Endothelial cell of umbilical vein (primary cell): ENCODE measurements around the gene ZBTB40. TPM values are rescaled to one million over a fixed set of nuclear protein-coding genes. Genes with fewer than 3 reads are reported as not detected.

Experiments
- BruUV-seq: library from RNA; stranded (reverse); fragments of 400-500 nt; replicated peaks from 2 replicates; lab custom pipeline; 2021; lab: Mats Ljungman, UMichigan
- CTCF ChIA-PET: fragments of 300-600, 350-600 bp; sonication (Branson Sonifier 250); formaldehyde crosslinking; loops from one replicate; lab custom pipeline; 2021; ENCODE audit warnings: antibody characterized with exemption, inconsistent platforms; lab: Charles Lee
- POLR2A ChIA-PET: fragments of 300-600, 350-600 bp; sonication (Branson Sonifier 250); formaldehyde crosslinking; loops from one replicate; lab custom pipeline; 2021; ENCODE audit warnings: antibody characterized with exemption, inconsistent platforms; lab: Charles Lee
- DNase-seq: peaks from one replicate; pipeline ENCODE4 v3.0.0-alpha.2; 2011; ENCODE audit warnings: low read depth, low spot score
- FAIRE-seq: peaks from 2 replicates; lab custom pipeline; 2011; peaks lifted over from hg19 to GRCh38; lab: Jason Lieb, UNC
- H2AFZ ChIP-seq: 2 replicates; pipeline ENCODE4 v1.6.0; 2012; ENCODE audit warnings: low read depth, low read length, control low read depth, inconsistent platforms
- H3K27ac ChIP-seq: 2 replicates; pipeline ENCODE4 v1.5.1; 2011; ENCODE audit warnings: low read depth, mild to moderate bottlenecking, control low read depth, low read length, moderate library complexity; ENCODE audit not compliant: insufficient read depth
- H3K27me3 ChIP-seq, 2 experiments: 2 replicates each; pipeline versions ENCODE4 v1.6.0 to v1.6.1; 2011; ENCODE audit warnings: low read length in 2 of 2, mixed read lengths in 1 of 2; ENCODE audit not compliant: control insufficient read depth in 2 of 2, insufficient read depth in 2 of 2
- H3K36me3 ChIP-seq, 2 experiments: 2 replicates in 1 of 2; 3 replicates in 1 of 2; pipeline ENCODE4 v1.5.1; 2011; ENCODE audit warnings: low read length in 2 of 2, mild to moderate bottlenecking in 1 of 2, moderate library complexity in 1 of 2; ENCODE audit not compliant: control insufficient read depth in 2 of 2, insufficient read depth in 2 of 2; ENCODE audit errors: extremely low read depth in 1 of 2
- H3K4me1 ChIP-seq: 3 replicates; pipeline ENCODE4 v1.5.1; 2011; ENCODE audit warnings: mild to moderate bottlenecking, low read length; ENCODE audit not compliant: control insufficient read depth, insufficient read depth; ENCODE audit errors: extremely low read depth
- H3K4me2 ChIP-seq: 2 replicates; pipeline ENCODE4 v1.6.1; 2011; ENCODE audit warnings: low read length, control low read depth, mixed read lengths; ENCODE audit not compliant: insufficient read depth
- H3K4me3 ChIP-seq, 3 experiments: fragments of 200-600 bp in 1 of 3; sonication (generic), shearing (Covaris generic) in 1 of 3; replicated peaks in 1 of 3; 2 replicates each; pipeline ENCODE4 v1.5.1; 2011 to 2016; ENCODE audit warnings: control low read depth in 3 of 3, low read length in 3 of 3, mild to moderate bottlenecking in 2 of 3, inconsistent platforms in 1 of 3, low read depth in 1 of 3, moderate library complexity in 1 of 3; ENCODE audit not compliant: insufficient read depth in 1 of 3
- H3K79me2 ChIP-seq: 2 replicates; pipeline ENCODE4 v1.6.0; 2012; ENCODE audit warnings: low read length, inconsistent platforms; ENCODE audit not compliant: control insufficient read depth, insufficient read depth
- H3K9ac ChIP-seq: replicated peaks from 2 replicates; pipeline ENCODE3; 2011; ENCODE audit warnings: low read length, control low read depth; ENCODE audit not compliant: insufficient read depth; ENCODE audit errors: extremely low read depth
- H3K9me1 ChIP-seq: replicated peaks from 3 replicates; pipeline ENCODE4 v1.6.0; 2011; ENCODE audit warnings: mild to moderate bottlenecking, low read length; ENCODE audit not compliant: control insufficient read depth, insufficient read depth; ENCODE audit errors: extremely low read depth
- H3K9me3 ChIP-seq: replicated peaks from 2 replicates; pipeline ENCODE4 v1.5.1; 2012; ENCODE audit warnings: low read length, inconsistent platforms; ENCODE audit not compliant: control insufficient read depth, insufficient read depth
- H4K20me1 ChIP-seq: replicated peaks from 2 replicates; pipeline ENCODE3; 2011; ENCODE audit warnings: mild to moderate bottlenecking, low read length; ENCODE audit not compliant: control insufficient read depth, insufficient read depth; ENCODE audit errors: extremely low read depth
- CTCF ChIP-seq, 2 donors: IDR thresholded peaks; 1 replicate in 1 of 2; 2 replicates in 1 of 2; pipeline ENCODE4 v1.5.1; 2011; ENCODE audit warnings: low read length in 2 of 2, mild to moderate bottlenecking in 2 of 2, moderate library complexity in 2 of 2, control low read depth in 1 of 2, inconsistent platforms in 1 of 2, low read depth in 1 of 2; ENCODE audit not compliant: insufficient read depth in 1 of 2; ENCODE audit errors: extremely low read depth in 1 of 2
- EZH2 ChIP-seq: IDR thresholded peaks from 2 replicates; pipeline ENCODE4 v1.6.1; 2012; ENCODE audit warnings: borderline replicate concordance, low read depth, mild to moderate bottlenecking, moderate library complexity, low read length, inconsistent platforms; ENCODE audit not compliant: severe bottlenecking
- FOS ChIP-seq: IDR thresholded peaks from 2 replicates; pipeline ENCODE4 v1.6.1; 2011; ENCODE audit warnings: mild to moderate bottlenecking, low read length, moderate library complexity, borderline replicate concordance; ENCODE audit not compliant: insufficient read depth
- GATA2 ChIP-seq: IDR thresholded peaks from 2 replicates; pipeline ENCODE4 v1.7.0; 2011; ENCODE audit warnings: low read depth, mild to moderate bottlenecking, moderate library complexity, mixed read lengths, low read length; ENCODE audit not compliant: insufficient read length, insufficient read depth
- JUN ChIP-seq: IDR thresholded peaks from 2 replicates; pipeline ENCODE4 v1.6.1; 2011; ENCODE audit warnings: borderline replicate concordance, low read depth; ENCODE audit not compliant: insufficient read length, insufficient read depth
- MAX ChIP-seq: IDR thresholded peaks from 2 replicates; pipeline ENCODE4 v1.6.1; 2011; ENCODE audit not compliant: insufficient read depth, insufficient read length
- MYC ChIP-seq: IDR thresholded peaks from one replicate; pipeline ENCODE4 v1.6.1; 2011; ENCODE audit warnings: mild to moderate bottlenecking, low read depth, low read length
- POLR2A ChIP-seq: IDR thresholded peaks from 2 replicates; pipeline ENCODE4 v1.6.1; 2012; ENCODE audit warnings: low read depth, mild to moderate bottlenecking, control low read depth, low read length
- POLR2AphosphoS5 ChIP-seq: IDR thresholded peaks from 2 replicates; pipeline ENCODE4 v1.6.1; 2012; ENCODE audit warnings: low read depth, mild to moderate bottlenecking, control low read depth, low read length, moderate library complexity; ENCODE audit not compliant: insufficient read depth
- dilution Hi-C: fragments of 300-500 bp; cut with MboI; formaldehyde crosslinking; loops from one replicate; pipeline ENCODE4 v1.15.0; 2019; ENCODE audit warnings: low sequenced_read_pairs; ENCODE audit not compliant: extremely low pct_ligation_motif_present
- intact Hi-C: fragments of 100-400 bp; cut with micrococcal nuclease; formaldehyde crosslinking; loops from one replicate; pipeline ENCODE4 v1.10.0; 2022
- polyA plus RNA-seq, 4 experiments: library from polyadenylated mRNA; depleted of rRNA in 3 of 4; stranded (reverse) in 3 of 4; unstranded in 1 of 4; fragments of >200 nt; gene quantifications; 2 replicates each; pipeline versions ENCODE4 v1.2.1 to v1.2.3, GENCODE V29; 2011 to 2012; ENCODE audit warnings: missing spikeins in 1 of 4
- total RNA-seq: library from RNA; stranded (reverse); gene quantifications from 2 replicates; pipeline ENCODE4 v1.2.3, GENCODE V29; 2021

Gene ZBTB40
- total and polyA plus RNA-seq, 2 donors (not counting 3 experiments of a cell fraction or from before 2014, with no cell fraction given) = 12.3 to 21.3 TPM

- H2AFZ ChIP-seq = no peak overlapping the region
- ChIA-PET CTCF (no interaction called here), POLR2A (no interaction called here)
- H3K9me3 ChIP-seq = no peaks in the 10 kb centered on the region
- no peak for FAIRE-seq
- peaks cover 27% of the 10 kb centered on the region for H3K79me2 ChIP-seq
- H3K9me1 ChIP-seq = no peaks in the 10 kb centered on the region
- dilution Hi-C loops (no loop called here), intact Hi-C loops (no loop called here)
- no peak for TF ChIP-seq FOS
- TF ChIP-seq GATA2 = no peak
- TF ChIP-seq JUN = no peak
- no peak for TF ChIP-seq POLR2A
- no peak for TF ChIP-seq MYC
- no peak for TF ChIP-seq EZH2
- no peak for TF ChIP-seq POLR2AphosphoS5
- no peak for TF ChIP-seq MAX
- TF ChIP-seq CTCF (IDR thresholded peaks at IDR 0.05; ENCODE audit: extremely low read depth in 1 of 2, insufficient read depth in 1 of 2, low read depth in 1 of 2, low read length in 2 of 2) = no peak
- no TSS peak for BruUV-seq
- H3K4me1 ChIP-seq = peaks cover under 1% of the 10 kb centered on the region
- H3K36me3 ChIP-seq = no peaks in the 10 kb centered on the region
- peaks cover 8% of the 10 kb centered on the region for H4K20me1 ChIP-seq
- no peak overlapping the region for H3K27ac ChIP-seq
- H3K4me2 ChIP-seq = no peak overlapping the region
- no peak overlapping the region for H3K4me3 ChIP-seq
- H3K9ac ChIP-seq = no peak overlapping the region
- DNase-seq = no peak
- H3K27me3 ChIP-seq = no peaks in the 10 kb centered on the region
Measured at GRCh38 chr1:22457836-22458235, 6.2 kb downstream of the ZBTB40 start.
